GM12878 (cell line): ENCODE measurements around the gene HCAR3. TPM values are rescaled to one million over a fixed set of nuclear protein-coding genes. Genes with fewer than 3 reads are reported as not detected.

Experiments
- ATAC-seq: fragments of 200-7000 bp; cut with Tn5 transposase; 3 replicates; pipeline ENCODE4 v1.9.1; 2020; ENCODE audit warnings: mild to moderate bottlenecking, moderate library complexity
- BruUV-seq: library from RNA; stranded (reverse); fragments of 400-500 nt; replicated peaks from 2 replicates; lab custom pipeline; 2021; lab: Mats Ljungman, UMichigan
- CTCF ChIA-PET: fragments of 300-600 bp; sonication (Branson Sonifier 250); formaldehyde crosslinking; extraction: SDS; loops from one replicate; lab custom pipeline; 2021; ENCODE audit warnings: inconsistent platforms; lab: Yijun Ruan, JAX
- POLR2A ChIA-PET: fragments of 350-600 bp; formaldehyde crosslinking; extraction: SDS; loops from one replicate; lab custom pipeline; 2021; ENCODE audit warnings: inconsistent platforms; lab: Charles Lee
- RAD21 ChIA-PET: fragments of 300-600 bp; sonication (Branson Sonifier 250); formaldehyde crosslinking; loops from one replicate; lab custom pipeline; 2023; ENCODE audit warnings: antibody characterized with exemption; ENCODE audit not compliant: unreplicated experiment; lab: Charles Lee
- SMC1A ChIA-PET: fragments of 300-600 bp; sonication (Branson Sonifier 250); formaldehyde crosslinking; loops from one replicate; lab custom pipeline; 2023; ENCODE audit not compliant: unreplicated experiment, uncharacterized antibody; lab: Charles Lee
- DNase-seq: peaks from one replicate; pipeline ENCODE4 v3.0.0-alpha.2; 2011; ENCODE audit warnings: low read depth, low spot score
- FAIRE-seq: peaks from 3 replicates; lab custom pipeline; 2011; peaks lifted over from hg19 to GRCh38; lab: Jason Lieb, UNC
- H2AFZ ChIP-seq: 2 replicates; pipeline ENCODE4 v1.6.0; 2011; ENCODE audit warnings: low read depth, low read length, control low read depth; ENCODE audit not compliant: control insufficient read depth
- H3K27ac ChIP-seq: 2 replicates; pipeline ENCODE4 v1.5.1; 2011; ENCODE audit warnings: control low read depth; ENCODE audit not compliant: control insufficient read depth, insufficient read depth
- H3K27me3 ChIP-seq, 2 experiments: replicated peaks in 1 of 2; 2 replicates each; pipeline versions ENCODE4 v1.6.0 to v1.6.1; 2011; ENCODE audit warnings: low read length in 1 of 2; ENCODE audit not compliant: control insufficient read depth in 2 of 2, insufficient read depth in 2 of 2
- H3K36me3 ChIP-seq, 2 experiments: 2 replicates each; pipeline ENCODE4 v1.5.1; 2011; ENCODE audit warnings: low read length in 1 of 2; ENCODE audit not compliant: control insufficient read depth in 2 of 2, insufficient read depth in 2 of 2
- H3K4me1 ChIP-seq: 2 replicates; pipeline ENCODE4 v1.6.1; 2011; ENCODE audit warnings: mild to moderate bottlenecking, low read length, moderate library complexity, mixed read lengths; ENCODE audit not compliant: control insufficient read depth, insufficient read depth
- H3K4me2 ChIP-seq: 2 replicates; pipeline ENCODE4 v1.6.0; 2011; ENCODE audit warnings: control low read depth; ENCODE audit not compliant: control insufficient read depth, insufficient read depth
- H3K4me3 ChIP-seq: fragments of 200-600 bp; sonication (generic); 2 replicates; pipeline ENCODE4 v1.5.1; 2016
- H3K79me2 ChIP-seq: 2 replicates; pipeline ENCODE4 v1.6.0; 2011; ENCODE audit warnings: low read length; ENCODE audit not compliant: control insufficient read depth, insufficient read depth
- H3K9ac ChIP-seq: 2 replicates; pipeline ENCODE4 v1.8.0; 2011; ENCODE audit warnings: low read length, control low read depth, mixed read lengths; ENCODE audit not compliant: control insufficient read depth, insufficient read depth
- H3K9me3 ChIP-seq: replicated peaks from 3 replicates; pipeline ENCODE4 v1.5.1; 2011; ENCODE audit warnings: mild to moderate bottlenecking, low read length; ENCODE audit not compliant: control insufficient read depth, insufficient read depth
- H4K20me1 ChIP-seq: 2 replicates; pipeline ENCODE4 v1.6.0; 2011; ENCODE audit not compliant: control insufficient read depth, insufficient read depth
- BHLHE40 ChIP-seq, 2 experiments: fragments of 450-650 bp in 1 of 2; IDR thresholded peaks; 2 replicates each; pipeline ENCODE4 v1.6.1; 2011 to 2017; ENCODE audit warnings: low read depth in 2 of 2, borderline replicate concordance in 1 of 2, improper control_type of control experiment in 1 of 2, low read length in 1 of 2, mild to moderate bottlenecking in 1 of 2
- CREM ChIP-seq: IDR thresholded peaks from 2 replicates; pipeline ENCODE4 v1.6.1; 2014; ENCODE audit warnings: antibody characterized with exemption, low read depth
- HDGF ChIP-seq: fragments of 450-650 bp; IDR thresholded peaks from 2 replicates; pipeline ENCODE4 v1.6.1; 2016; ENCODE audit warnings: antibody characterized with exemption
- WGBS: methylation state at CpG from one replicate; pipeline ENCODE4 v1.1.6; 2016; ENCODE audit warnings: low lambda C conversion rate; ENCODE audit not compliant: insufficient replicate concordance, insufficient coverage; ENCODE audit errors: missing lambda C conversion rate; 5-methylcytosine and 5-hydroxymethylcytosine counted together
- in situ Hi-C: fragments of 300-500 bp; cut with MboI; formaldehyde crosslinking; loops from 9 replicates; pipeline ENCODE4 v1.14.3; 2018; ENCODE audit warnings: mixed read lengths
- intact Hi-C: fragments of 100-400 bp; cut with micrococcal nuclease; formaldehyde crosslinking; loops from one replicate; pipeline ENCODE4 v1.14.2; 2022; ENCODE audit not compliant: unreplicated experiment
- polyA plus RNA-seq, 11 experiments: library from polyadenylated mRNA; depleted of rRNA in 4 of 11; unstranded in 6 of 11; stranded (reverse) in 5 of 11; fragments of >200 nt; fragmentation: Nextera tagmentation in 4 of 11; fragmentation: Illumina TruSeq in 1 of 11; extraction: Ambion mirVana in 4 of 11; extraction: Trizol in 1 of 11; gene quantifications; 1 replicate in 1 of 11; 2 replicates in 10 of 11; pipeline versions ENCODE4 v1.2.1 to v1.2.3, GENCODE V29; 2011 to 2016; ENCODE audit warnings: inconsistent platforms in 2 of 11, missing spikeins in 2 of 11, low read depth in 1 of 11
- total RNA-seq, 4 experiments: library from RNA; depleted of rRNA in 3 of 4; stranded (reverse); fragments of >200 nt in 3 of 4; fragmentation: Illumina TruSeq in 1 of 4; extraction: Trizol in 1 of 4; gene quantifications; 2 replicates each; pipeline versions ENCODE4 v1.2.1 to v1.2.3, GENCODE V29; 2013 to 2021
- TF ChIP-seq, protein P1 (sequence below): fragments of 450-650 bp; IDR thresholded peaks from 2 replicates; pipeline ENCODE4 v1.6.1; 2016; ENCODE audit warnings: mild to moderate bottlenecking, moderate library complexity, borderline replicate concordance
- TF ChIP-seq, protein P2 (sequence below): fragments of 450-650 bp; IDR thresholded peaks from 2 replicates; pipeline ENCODE4 v1.6.1; 2016; ENCODE audit warnings: mild to moderate bottlenecking

HCAR3 gene
- total and polyA plus RNA-seq, 10 of the 15 experiments (the other 5 are each of a cell fraction or from before 2014, with no cell fraction given) = 0.57 to 3.0 (median 2.2) TPM

DNA sequence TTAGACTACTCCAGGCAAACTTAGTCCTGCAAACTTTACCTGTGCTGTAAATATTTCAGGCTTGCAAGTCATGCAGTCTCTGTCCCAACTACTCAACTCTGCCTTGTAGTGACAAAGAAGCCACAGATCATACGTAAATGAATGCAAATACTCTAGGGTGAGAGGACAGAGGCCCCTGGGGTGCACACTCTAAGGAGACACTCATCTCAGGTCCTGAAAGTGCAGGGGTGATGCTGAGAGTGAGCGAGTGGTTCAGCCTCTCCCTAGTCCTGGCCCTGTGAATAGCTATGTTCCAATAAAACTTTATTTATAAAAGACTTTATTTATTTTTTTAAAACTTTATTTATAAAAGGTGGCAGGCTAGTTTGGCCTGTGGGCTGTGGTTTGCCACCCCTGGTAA lies 48.3 kb downstream of the HCAR3 start:
- no peaks in the 10 kb centered on the region for H3K4me1 ChIP-seq
- BruUV-seq = no TSS peak
- TF ChIP-seq CREM = no peak
- TF ChIP-seq, protein P1, sequence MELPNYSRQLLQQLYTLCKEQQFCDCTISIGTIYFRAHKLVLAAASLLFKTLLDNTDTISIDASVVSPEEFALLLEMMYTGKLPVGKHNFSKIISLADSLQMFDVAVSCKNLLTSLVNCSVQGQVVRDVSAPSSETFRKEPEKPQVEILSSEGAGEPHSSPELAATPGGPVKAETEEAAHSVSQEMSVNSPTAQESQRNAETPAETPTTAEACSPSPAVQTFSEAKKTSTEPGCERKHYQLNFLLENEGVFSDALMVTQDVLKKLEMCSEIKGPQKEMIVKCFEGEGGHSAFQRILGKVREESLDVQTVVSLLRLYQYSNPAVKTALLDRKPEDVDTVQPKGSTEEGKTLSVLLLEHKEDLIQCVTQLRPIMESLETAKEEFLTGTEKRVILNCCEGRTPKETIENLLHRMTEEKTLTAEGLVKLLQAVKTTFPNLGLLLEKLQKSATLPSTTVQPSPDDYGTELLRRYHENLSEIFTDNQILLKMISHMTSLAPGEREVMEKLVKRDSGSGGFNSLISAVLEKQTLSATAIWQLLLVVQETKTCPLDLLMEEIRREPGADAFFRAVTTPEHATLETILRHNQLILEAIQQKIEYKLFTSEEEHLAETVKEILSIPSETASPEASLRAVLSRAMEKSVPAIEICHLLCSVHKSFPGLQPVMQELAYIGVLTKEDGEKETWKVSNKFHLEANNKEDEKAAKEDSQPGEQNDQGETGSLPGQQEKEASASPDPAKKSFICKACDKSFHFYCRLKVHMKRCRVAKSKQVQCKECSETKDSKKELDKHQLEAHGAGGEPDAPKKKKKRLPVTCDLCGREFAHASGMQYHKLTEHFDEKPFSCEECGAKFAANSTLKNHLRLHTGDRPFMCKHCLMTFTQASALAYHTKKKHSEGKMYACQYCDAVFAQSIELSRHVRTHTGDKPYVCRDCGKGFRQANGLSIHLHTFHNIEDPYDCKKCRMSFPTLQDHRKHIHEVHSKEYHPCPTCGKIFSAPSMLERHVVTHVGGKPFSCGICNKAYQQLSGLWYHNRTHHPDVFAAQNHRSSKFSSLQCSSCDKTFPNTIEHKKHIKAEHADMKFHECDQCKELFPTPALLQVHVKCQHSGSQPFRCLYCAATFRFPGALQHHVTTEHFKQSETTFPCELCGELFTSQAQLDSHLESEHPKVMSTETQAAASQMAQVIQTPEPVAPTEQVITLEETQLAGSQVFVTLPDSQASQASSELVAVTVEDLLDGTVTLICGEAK = peak; percentile 84
- CTCF ChIA-PET = interaction anchor here (1.1 kb wide), 1 partner anchor 9 kb away, joined by 3 read pairs; no protein-coding TSS in a partner anchor
- RAD21 ChIA-PET = no interaction called here
- no peaks in the 10 kb centered on the region for H3K27me3 ChIP-seq
- H3K36me3 ChIP-seq = no peaks in the 10 kb centered on the region
- no peak overlapping the region for H3K9ac ChIP-seq
- POLR2A ChIA-PET = no interaction called here
- DNase-seq = no peak
- no peaks in the 10 kb centered on the region for H3K79me2 ChIP-seq
- H2AFZ ChIP-seq = no peak overlapping the region
- H3K4me3 ChIP-seq = no peak overlapping the region
- peak; percentile 67 for ATAC-seq
- WGBS = 0% methylated on average over 2 of the region's 2 CpGs
- intact Hi-C loops (no loop called here), in situ Hi-C loops (no loop called here)
- no peak for FAIRE-seq
- H3K4me2 ChIP-seq = no peak overlapping the region
- SMC1A ChIA-PET = interaction anchor here (0.6 kb wide), 2 partner anchors 297 to 1088 kb away, joined by 3 read pairs; no protein-coding TSS in a partner anchor
- H3K27ac ChIP-seq = no peak overlapping the region
- H4K20me1 ChIP-seq = no peaks in the 10 kb centered on the region
- H3K9me3 ChIP-seq = no peaks in the 10 kb centered on the region

DNA sequence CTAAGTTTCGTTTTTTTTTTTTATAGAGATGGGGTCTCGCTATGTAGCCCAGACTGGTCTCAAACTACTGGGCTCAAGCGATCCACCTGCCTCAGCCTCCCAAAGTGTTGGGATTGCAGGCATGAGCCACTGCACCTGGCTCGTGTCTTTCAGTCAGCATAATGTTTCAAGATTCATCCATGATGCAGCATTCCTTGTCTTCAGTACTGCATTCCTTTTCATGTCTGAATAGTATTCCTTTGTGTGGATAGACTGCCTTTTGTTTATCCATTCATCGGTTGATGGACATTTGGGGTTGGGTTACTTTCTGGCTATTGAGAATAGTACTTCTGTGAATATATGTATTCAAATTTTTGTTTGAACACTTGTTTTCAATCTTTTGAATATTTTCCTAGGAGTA lies 50.9 kb downstream of the HCAR3 start:
- intact Hi-C loops = no loop called here

More for the DNA sequence above, 50.9 kb downstream of the HCAR3 start:
- ChIA-PET SMC1A (interaction anchor here (0.6 to 1.6 kb wide), 3 partner anchors 9 to 82 kb away, joined by 3 to 4 read pairs (median 4); no protein-coding TSS in a partner anchor), CTCF (no interaction called here), RAD21 (no interaction called here), POLR2A (no interaction called here)
- no peak for ATAC-seq
- H3K9ac ChIP-seq = no peak overlapping the region
- TF ChIP-seq BHLHE40 (IDR thresholded peaks at IDR 0.05; ENCODE audit: borderline replicate concordance in 1 of 2, low read depth in 2 of 2, low read length in 1 of 2) (no peak), HDGF (no peak)
- TF ChIP-seq, protein P2, sequence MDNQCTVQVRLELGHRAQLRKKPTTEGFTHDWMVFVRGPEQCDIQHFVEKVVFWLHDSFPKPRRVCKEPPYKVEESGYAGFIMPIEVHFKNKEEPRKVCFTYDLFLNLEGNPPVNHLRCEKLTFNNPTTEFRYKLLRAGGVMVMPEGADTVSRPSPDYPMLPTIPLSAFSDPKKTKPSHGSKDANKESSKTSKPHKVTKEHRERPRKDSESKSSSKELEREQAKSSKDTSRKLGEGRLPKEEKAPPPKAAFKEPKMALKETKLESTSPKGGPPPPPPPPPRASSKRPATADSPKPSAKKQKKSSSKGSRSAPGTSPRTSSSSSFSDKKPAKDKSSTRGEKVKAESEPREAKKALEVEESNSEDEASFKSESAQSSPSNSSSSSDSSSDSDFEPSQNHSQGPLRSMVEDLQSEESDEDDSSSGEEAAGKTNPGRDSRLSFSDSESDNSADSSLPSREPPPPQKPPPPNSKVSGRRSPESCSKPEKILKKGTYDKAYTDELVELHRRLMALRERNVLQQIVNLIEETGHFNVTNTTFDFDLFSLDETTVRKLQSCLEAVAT = no peak
- H3K4me3 ChIP-seq = no peak overlapping the region
- no peaks in the 10 kb centered on the region for H3K36me3 ChIP-seq
- no peaks in the 10 kb centered on the region for H3K27me3 ChIP-seq
- FAIRE-seq = no peak
- 60% methylated on average over 5 of the region's 5 CpGs for WGBS
- BruUV-seq = no TSS peak
- no peaks in the 10 kb centered on the region for H4K20me1 ChIP-seq
- H3K4me2 ChIP-seq = no peak overlapping the region
- H3K79me2 ChIP-seq = no peaks in the 10 kb centered on the region
- H3K9me3 ChIP-seq = no peaks in the 10 kb centered on the region
- in situ Hi-C loops = no loop called here
- no peak overlapping the region for H2AFZ ChIP-seq
- no peak for DNase-seq
- H3K4me1 ChIP-seq = no peaks in the 10 kb centered on the region
- H3K27ac ChIP-seq = no peak overlapping the region
